Stimulated activated CD8-positive, alpha-beta memory T cell treated with anti-CD3 and anti-CD28 coated beads, Interleukin-15, amount 100 ng/mL, for 4 hours (primary cell): ENCODE measurements around the gene FAM227A.

Experiments used
- DNase-seq, 2 donors: peaks; one replicate each; pipeline ENCODE4 v3.0.0-alpha.2; 2020; ENCODE audit warnings: low read depth in 2 of 2

FAM227A gene

DNA sequence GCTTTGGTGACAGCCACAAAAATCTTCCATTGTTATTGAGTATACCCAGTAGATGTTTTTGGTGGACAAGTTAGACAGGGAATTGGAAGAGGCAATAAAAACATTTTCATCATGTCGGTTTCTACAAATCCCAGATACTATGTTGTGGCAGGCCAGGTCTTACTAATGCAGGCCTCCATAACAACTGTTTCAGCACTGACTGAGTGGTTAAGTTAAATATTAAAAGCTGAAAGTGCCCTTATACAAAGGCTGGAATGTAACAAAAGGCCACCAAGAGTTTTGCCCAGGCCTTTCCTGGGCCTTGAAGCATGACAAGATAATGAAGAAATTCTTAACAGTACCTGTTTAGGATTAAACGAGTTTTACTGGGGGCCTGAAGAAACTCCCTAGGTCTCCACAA is 115.5 kb downstream of the FAM227A start:
- no peak for DNase-seq

DNA sequence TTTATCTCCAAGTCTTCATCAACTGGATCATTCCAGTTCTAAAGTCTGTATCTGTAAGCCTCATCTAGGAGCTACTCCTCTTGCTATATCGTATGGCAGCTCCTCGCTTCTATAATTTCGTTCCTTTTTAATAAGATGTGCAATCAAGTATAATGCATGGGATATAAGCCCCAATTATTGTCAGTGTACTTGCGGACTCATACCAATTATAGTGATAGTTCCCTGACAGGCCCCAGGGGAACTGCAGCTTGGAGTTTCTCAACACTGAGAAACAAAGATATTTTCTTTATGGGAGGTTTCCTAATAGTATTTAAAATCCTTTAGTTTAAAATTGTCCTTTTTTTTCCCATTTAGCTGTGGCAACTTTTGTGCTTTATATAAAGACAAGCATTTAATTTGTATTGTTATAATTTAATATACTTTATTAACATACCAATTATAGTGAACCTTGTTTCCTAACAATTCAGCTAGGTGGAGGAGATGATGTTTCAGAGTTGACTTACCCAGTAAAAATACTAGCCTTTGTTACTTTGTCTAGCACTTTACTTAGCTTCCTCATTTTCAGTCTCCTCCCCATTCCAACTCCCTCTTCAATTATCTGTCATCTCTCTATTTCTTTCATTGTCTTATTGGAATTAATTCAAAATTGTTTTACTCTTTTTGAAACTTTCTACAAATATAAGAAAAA is 124.8 kb downstream of the FAM227A start:
- DNase-seq: no peak
